Measurements from ENCODE around the gene AJAP1.

- TF ChIP-seq CTCF (IDR thresholded peaks at IDR 0.05) (no peak), POLR2A (IDR thresholded peaks at IDR 0.05) (no peak), EP300 (IDR thresholded peaks at IDR 0.05) (no peak), POLR2AphosphoS5 (IDR thresholded peaks at IDR 0.05) (no peak)
Observed at GRCh38 chr1:4837031-4837600, 182.7 kb downstream of the AJAP1 start.

All from sigmoid colon (tissue), 4 donors.